Neural crest cell (in vitro differentiated cells): ENCODE results near the gene TMPRSS6. TPM values are rescaled to one million over a fixed set of nuclear protein-coding genes. Genes with fewer than 3 reads are reported as not detected.

Source experiments
- DNase-seq: peaks from one replicate; pipeline ENCODE4 v3.0.0; 2021; ENCODE audit warnings: low read depth, mixed read lengths, low spot score
- H3K27ac Mint-ChIP-seq: one replicate; pipeline ENCODE4 v1.8.0; 2021; ENCODE audit warnings: mild to moderate bottlenecking, mixed read lengths; ENCODE audit not compliant: unreplicated experiment
- H3K27me3 Mint-ChIP-seq: 2 replicates; pipeline ENCODE4 v1.8.0; 2021; ENCODE audit warnings: low read depth, mild to moderate bottlenecking, mixed read lengths
- H3K36me3 Mint-ChIP-seq: 2 replicates; pipeline ENCODE4 v1.8.0; 2021; ENCODE audit warnings: low read depth, mild to moderate bottlenecking, mixed read lengths
- H3K4me1 Mint-ChIP-seq: 2 replicates; pipeline ENCODE4 v1.8.0; 2021; ENCODE audit warnings: mixed read lengths
- H3K4me3 Mint-ChIP-seq: one replicate; pipeline ENCODE4 v1.8.0; 2021; ENCODE audit warnings: mild to moderate bottlenecking, mixed read lengths
- H3K9me3 Mint-ChIP-seq: 2 replicates; pipeline ENCODE4 v1.8.0; 2021; ENCODE audit warnings: mixed read lengths
- total RNA-seq: library from RNA; stranded (reverse); gene quantifications from 2 replicates; pipeline ENCODE4 v1.2.1, GENCODE V29; 2021
- TF ChIP-seq, protein P1 (sequence below): fragments of 200-600 bp; sonication (generic); conservative IDR thresholded peaks from 2 replicates; pipeline ENCODE4 v1.5.0; 2021; ENCODE audit warnings: antibody characterized with exemption, mild to moderate bottlenecking

TMPRSS6 gene
- total RNA-seq, 1 donor from 2014 or later: not detected

- Mint-ChIP-seq H3K27ac (peak overlapping the region; percentile 96), H3K4me1 (peaks cover 41% of the 10 kb centered on the region), H3K36me3 (peaks cover 2% of the 10 kb centered on the region), H3K4me3 (peak overlapping the region; percentile 93), H3K27me3 (no peaks in the 10 kb centered on the region), H3K9me3 (no peaks in the 10 kb centered on the region)
- TF ChIP-seq, protein P1, sequence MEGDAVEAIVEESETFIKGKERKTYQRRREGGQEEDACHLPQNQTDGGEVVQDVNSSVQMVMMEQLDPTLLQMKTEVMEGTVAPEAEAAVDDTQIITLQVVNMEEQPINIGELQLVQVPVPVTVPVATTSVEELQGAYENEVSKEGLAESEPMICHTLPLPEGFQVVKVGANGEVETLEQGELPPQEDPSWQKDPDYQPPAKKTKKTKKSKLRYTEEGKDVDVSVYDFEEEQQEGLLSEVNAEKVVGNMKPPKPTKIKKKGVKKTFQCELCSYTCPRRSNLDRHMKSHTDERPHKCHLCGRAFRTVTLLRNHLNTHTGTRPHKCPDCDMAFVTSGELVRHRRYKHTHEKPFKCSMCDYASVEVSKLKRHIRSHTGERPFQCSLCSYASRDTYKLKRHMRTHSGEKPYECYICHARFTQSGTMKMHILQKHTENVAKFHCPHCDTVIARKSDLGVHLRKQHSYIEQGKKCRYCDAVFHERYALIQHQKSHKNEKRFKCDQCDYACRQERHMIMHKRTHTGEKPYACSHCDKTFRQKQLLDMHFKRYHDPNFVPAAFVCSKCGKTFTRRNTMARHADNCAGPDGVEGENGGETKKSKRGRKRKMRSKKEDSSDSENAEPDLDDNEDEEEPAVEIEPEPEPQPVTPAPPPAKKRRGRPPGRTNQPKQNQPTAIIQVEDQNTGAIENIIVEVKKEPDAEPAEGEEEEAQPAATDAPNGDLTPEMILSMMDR: no peak
- no peak for DNase-seq
Measured at GRCh38 chr22:37018086-37018814, 91.3 kb downstream of the TMPRSS6 start.

DNA sequence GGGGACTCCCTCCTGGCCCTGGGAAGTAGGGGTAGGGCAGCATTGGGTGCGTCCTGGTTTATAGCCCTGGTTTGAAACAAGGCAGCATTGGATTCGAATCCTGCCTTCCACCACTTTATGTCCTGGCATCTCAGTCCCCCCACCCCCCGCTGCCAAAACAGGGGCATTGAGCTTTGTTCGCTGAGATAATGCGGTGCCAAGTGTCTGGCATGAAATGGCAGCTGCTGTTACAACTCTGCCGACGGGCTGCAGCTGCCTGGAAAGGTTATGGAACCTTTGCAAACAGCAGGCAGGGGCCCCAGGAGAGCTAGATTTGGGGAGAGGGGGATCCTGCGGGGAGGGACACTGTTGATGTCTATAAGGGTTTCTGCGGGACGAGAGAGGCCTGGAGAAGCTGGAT lies 92.2 kb downstream of the TMPRSS6 start:
- Mint-ChIP-seq H3K27me3 (no peaks in the 10 kb centered on the region), H3K36me3 (peaks cover 2% of the 10 kb centered on the region), H3K9me3 (no peaks in the 10 kb centered on the region), H3K4me1 (peaks cover 41% of the 10 kb centered on the region), H3K4me3 (peak overlapping the region; percentile 76), H3K27ac (no peak overlapping the region)
- TF ChIP-seq, protein P1: no peak
- no peak for DNase-seq

GRCh38 chr22:37016134-37016910 lies 93.2 kb downstream of the TMPRSS6 start:
- TF ChIP-seq, protein P1: no peak
- Mint-ChIP-seq H3K27me3 (no peaks in the 10 kb centered on the region), H3K4me1 (peaks cover 33% of the 10 kb centered on the region), H3K27ac (no peak overlapping the region), H3K9me3 (no peaks in the 10 kb centered on the region), H3K4me3 (peak overlapping the region; percentile 76), H3K36me3 (no peaks in the 10 kb centered on the region)
- DNase-seq: no peak

DNA sequence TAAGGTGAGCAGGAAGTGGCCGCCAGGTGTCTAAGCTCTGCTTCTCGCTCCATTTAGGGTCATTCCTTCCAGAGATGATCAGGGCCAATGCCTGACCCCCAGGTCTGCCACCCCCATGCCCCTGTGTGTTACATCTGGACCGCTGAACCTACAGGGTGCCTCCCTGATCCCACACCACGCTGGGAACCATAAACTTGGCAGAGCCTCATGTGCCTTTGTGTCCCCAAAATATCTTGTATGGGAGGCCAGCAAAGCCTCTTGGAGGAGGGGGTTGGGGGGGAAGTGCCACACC lies 94.0 kb downstream of the TMPRSS6 start:
- H3K4me3 Mint-ChIP-seq: peak overlapping the region; percentile 75
- H3K9me3 Mint-ChIP-seq: no peaks in the 10 kb centered on the region
- DNase-seq: no peak
- H3K36me3 Mint-ChIP-seq: no peaks in the 10 kb centered on the region
- H3K4me1 Mint-ChIP-seq: peaks cover 32% of the 10 kb centered on the region
- TF ChIP-seq, protein P1: no peak
- no peak overlapping the region for H3K27ac Mint-ChIP-seq
- H3K27me3 Mint-ChIP-seq: no peaks in the 10 kb centered on the region

Other genes with a start within 250 kb of the TMPRSS6 start
- gene NCF4, start 248.7 kb downstream of the TMPRSS6 start, total RNA-seq: not detected in 2 replicates
- not detected in 2 replicates for gene CSF2RB, start 196.1 kb downstream of the TMPRSS6 start, total RNA-seq
- 31.0 and 31.3 TPM in 2 replicates for gene TST, start 90.3 kb downstream of the TMPRSS6 start, total RNA-seq
- gene MPST, start 90.0 kb downstream of the TMPRSS6 start, total RNA-seq: 100.0 and 103 TPM in 2 replicates
- 85.7 and 95.8 TPM in 2 replicates for gene KCTD17, start 58.0 kb downstream of the TMPRSS6 start, total RNA-seq
- 0.50 and 0.56 TPM in 2 replicates for gene IL2RB, start 40.2 kb upstream of the TMPRSS6 start, total RNA-seq
- 13.6 TPM in 2 replicates for gene C1QTNF6, start 78.5 kb upstream of the TMPRSS6 start, total RNA-seq
- gene SSTR3, start 102.8 kb upstream of the TMPRSS6 start, total RNA-seq: 0.09 TPM in 2 replicates
- 0.21 TPM in 1 of 2 replicates, not detected in the other for gene RAC2, start 134.6 kb upstream of the TMPRSS6 start, total RNA-seq
- not detected in 2 replicates for gene CYTH4, start 172.8 kb upstream of the TMPRSS6 start, total RNA-seq